Suppressor macrophage (primary cell): ENCODE measurements around the gene SLC44A5.
"Not testable (repeated sequence)": the region's sequence is repeated elsewhere in the genome, so short reads cannot be mapped to it uniquely, and the experiment has no call there.

Experiments used
- DNase-seq, 4 experiments: peaks; one replicate each; pipeline ENCODE4 v3.0.0-alpha.2; 2020 to 2022

SLC44A5 gene

DNA sequence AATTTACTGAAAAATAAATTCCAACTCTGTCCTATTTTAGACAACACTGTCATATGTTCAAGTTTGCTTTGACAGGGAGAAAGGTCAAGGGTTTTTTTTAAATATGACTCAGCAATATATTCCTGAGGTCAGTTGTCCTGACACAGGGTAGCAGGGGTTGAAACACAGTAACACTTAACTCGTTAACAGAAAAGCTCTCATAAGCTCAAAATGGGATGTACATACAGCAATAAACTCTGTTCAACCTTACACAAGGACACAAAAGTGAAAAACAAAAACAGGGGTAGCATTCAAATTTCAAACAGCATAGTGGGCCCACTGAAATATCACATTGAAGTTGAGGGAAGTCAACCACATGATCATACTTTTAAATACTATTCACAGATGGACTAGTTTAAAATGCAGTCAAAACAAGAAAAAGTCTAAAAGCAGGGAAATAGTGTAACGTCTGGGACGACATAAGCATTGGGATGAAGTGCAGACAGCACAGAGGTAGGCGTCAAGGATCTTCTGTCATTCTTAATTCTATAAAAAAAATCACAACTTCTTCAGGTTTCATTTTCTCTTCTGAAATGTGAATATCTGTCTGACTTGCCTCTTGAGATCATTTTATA is 89.9 kb downstream of the SLC44A5 start:
- no peak for DNase-seq

DNA sequence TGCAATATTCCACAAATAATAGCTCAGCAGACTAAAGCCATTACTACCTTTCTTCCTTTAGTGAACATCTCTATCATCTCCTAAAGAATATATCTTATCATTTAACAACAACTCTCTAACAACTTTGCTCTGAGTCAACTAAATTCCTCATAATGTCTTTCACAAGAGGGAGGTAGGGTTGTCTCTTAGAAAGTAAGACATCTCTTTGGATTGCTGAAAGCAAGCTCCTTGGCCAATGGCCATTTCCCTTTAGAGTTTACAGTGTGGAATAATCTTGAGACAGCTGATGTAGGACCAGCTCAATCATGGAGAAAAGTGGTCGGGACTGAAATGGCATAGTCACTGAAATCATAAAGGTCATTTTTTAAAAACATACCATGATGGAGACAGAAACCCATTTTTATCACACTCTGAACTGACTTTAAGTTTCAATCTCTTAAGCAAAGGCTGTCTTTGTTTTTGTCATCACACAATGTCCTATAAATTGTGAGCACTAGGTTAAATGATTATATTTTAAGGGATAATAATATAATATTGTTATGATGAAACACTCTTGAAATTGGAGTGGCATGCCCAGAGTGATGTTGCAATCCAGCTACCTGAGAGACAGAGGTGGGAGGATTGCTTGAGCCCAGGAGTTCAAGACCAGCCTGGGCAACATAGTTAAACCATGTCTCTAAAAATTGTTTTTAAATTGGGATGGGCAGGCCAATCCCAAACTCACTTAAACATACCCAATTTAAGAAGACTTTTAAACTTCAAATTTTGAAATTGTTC is 91.1 kb downstream of the SLC44A5 start:
- no peak for DNase-seq

DNA sequence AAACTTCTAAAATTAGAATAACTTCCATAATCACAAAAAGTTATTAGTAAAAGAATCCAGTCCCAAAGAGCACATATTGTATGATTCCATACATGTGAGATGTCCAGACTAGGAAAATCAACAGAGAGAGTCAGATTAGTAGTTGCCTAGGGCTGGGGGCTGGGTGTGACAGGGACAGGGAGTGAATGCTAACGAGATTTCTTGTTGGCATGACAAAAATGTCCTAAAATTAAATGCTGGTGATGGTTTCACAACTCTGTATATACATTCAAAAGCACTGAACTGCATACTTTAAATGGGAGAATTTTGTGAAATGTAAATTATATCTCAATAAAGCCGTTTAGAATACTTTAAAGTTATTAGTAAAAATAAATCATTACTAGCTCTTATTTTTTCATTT is 92.2 kb downstream of the SLC44A5 start:
- no peak for DNase-seq

DNA sequence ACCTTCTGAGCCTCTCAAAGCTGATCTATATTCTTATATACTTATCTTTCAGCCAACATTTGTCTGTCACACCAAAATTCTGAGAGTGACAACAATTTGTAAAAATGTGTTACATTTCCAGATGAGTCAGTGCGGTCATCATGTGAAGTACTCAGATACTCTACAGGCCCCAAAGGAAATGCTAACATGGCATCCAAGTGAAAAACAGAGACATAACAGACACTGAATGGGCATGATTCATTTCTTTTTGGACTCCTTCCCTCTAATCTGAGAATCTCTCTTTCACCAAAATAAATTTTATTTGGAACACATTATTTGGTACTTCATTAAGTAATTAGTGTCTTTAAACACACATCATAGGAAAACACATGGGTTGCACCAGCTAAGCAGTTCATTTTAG is 96.6 kb downstream of the SLC44A5 start:
- no peak for DNase-seq

DNA sequence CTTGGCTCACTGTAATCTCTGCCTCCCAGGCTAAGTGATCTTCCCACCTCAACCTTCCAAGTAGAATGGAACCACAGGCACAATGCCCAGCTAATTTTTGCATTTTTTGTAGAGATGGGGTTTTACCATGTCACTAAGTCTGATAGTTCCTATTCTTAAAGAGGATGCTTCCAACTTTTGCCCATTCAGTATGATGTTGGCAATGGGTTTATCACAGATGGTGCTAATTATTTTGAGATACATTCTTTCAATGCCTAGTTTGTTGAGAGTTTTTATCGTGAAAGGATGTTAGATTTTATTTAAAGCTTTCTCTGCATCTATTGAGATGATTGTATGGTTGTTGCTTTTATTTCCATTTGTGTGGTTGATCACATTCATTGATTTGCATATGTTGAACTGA is 103.9 kb downstream of the SLC44A5 start:
- DNase-seq = no peak

DNA sequence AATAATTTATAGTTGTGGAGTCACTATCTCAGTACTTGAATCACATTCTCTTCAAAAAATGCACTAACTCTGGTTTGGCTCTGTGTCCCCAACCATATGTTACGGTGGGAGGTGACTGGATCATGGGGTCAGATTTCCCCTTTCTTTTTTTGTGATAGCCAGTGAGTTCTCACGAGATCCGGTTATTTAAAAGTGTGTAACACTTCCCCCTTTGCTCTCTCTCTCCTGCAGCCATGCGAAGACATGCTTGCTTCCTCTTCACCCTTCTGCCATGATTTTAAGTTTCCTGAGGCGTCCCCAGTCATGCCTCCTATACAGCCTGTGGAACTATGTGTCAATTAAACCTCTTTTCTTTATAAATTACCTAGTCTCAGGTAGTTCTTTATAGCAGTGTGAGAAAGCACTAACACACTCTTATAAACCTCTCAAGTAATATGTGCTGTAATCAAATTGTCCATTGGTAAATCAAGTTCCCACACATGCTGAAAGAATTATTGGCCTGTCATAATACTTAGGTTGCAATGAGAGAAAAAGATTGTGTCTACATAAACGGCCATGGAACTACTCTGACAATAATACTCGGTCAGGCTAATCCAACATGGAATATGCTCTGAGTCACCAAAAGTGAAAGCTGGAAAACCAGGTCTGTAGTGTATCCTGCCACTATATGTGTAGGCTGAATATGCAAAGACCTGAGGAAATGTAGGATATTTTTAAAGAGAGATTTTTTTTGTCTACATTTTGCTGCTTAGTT is 107.5 kb downstream of the SLC44A5 start:
- no peak for DNase-seq

DNA sequence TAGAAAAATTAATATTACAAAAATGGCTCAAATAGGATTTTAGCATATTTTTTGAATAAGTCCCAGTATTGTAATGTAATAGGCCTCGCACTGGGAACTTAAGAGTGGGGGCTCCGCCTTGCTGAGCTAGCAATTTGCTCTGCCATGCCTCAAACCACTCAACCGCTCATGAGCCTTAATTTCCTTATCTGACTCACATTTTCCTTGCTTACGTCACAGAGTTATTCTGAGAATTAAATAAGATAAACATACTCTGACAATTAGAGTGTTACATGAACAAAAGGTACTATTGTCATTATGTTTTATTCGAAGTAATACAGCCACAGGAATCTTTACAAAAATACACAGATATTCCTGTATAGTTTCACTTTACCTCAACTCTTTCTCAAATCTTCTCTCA is 108.1 kb downstream of the SLC44A5 start:
- DNase-seq = no peak

DNA sequence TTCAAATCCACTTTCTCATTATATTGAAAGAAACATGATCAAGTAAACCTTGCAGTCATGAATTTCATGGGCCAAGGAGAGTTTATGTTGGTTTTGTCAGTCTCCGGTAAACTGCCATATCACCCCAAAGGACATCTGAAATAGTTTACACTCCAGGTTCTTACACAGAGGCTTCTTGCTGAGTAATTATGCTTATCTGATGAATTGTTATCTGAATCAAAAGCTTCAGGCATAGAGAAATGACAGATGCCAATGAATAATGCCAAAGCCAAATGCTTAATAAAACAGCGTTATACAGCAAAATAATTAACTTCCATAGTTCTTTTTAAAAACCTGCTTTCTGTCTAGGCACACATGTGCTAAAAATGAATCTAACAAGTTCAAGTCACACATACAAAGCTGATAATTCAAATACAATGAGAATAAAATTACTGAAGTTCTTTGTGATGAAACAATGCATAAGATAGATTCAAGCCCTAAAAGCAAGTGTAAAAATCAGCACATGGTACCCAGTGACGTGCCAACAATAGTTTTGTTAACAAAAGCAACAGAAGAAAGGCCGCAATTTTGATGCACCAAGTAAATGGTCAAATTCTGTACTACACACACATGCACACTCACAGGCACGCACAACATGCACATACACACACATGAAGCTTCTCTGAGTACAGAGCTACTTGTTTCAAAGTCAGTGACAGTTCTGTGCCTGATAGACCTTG is 109.2 kb downstream of the SLC44A5 start:
- DNase-seq = no peak

DNA sequence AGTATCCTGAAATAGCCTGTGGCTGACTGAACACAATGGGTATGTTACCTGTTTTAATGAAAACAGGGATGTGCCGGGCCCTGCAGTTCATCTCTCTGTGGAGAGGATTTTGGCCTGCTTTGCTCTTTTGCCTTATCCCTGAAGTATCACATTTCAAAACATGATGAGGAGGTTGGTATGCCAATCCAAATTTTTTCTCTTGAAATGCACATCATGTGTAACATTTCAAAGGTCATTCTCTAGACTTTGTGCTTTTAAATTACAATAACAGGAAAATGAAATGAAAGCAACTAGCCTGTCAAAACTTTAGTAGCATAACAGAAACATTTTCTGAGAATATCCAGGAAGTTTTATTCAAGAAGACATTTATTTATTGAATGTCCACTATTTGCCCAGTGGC is 118.9 kb downstream of the SLC44A5 start:
- no peak for DNase-seq

DNA sequence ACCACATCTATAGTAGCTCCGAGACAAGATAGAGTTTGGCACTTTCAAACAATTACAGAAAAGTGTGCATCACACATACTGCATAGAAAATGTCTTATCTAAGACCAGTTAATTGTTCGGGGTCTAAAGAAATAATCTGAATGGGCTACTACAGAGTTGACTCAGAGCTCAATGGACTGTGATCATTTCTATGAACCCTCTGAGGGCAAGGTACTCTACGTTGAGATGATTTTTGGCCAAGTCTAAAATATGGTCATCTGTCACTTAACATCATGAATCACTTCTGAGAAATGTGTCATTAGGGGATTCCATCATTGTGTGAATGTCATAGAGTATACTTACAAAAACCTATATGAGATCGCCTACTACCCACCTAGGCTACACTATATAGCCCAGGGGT is 123.5 kb downstream of the SLC44A5 start:
- DNase-seq = no peak

DNA sequence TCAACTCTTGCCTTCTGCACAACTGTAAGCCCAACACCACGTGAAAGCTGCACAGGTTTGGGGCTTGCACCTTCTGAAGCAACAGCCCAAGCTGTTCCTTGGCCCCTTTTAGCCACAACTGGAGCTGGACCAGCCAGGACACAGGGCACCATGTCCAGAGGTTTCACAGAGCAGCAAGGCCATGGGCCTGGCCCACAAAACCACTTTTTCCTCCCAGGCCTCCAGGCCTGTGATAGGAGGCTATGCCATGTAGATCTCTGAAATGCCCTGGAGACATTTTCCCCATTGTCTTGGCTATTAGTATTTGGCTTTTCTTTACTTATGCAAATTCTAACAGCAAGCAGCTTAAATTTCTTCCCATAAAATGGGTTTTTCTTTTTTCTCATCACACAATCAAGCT is 126.1 kb downstream of the SLC44A5 start:
- DNase-seq = no peak

DNA sequence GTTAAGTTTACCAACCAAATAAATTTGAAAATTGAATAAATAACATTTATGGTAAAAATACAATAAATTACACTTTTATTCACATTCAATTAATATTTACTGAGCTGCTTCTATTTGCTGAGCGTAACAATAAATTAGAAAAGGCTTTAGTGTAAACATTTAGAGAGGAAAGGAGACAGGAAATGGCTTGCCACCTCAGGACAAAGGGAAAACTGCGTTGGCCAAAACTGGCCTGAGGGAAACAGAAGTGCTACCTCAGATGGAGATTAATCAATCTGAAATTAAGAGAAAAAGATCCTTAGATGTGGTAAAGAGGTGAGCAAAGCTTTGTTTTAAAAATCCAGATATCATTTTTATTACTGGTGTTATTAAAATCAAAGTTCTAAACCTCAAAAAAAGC is 128.0 kb downstream of the SLC44A5 start:
- no peak for DNase-seq

DNA sequence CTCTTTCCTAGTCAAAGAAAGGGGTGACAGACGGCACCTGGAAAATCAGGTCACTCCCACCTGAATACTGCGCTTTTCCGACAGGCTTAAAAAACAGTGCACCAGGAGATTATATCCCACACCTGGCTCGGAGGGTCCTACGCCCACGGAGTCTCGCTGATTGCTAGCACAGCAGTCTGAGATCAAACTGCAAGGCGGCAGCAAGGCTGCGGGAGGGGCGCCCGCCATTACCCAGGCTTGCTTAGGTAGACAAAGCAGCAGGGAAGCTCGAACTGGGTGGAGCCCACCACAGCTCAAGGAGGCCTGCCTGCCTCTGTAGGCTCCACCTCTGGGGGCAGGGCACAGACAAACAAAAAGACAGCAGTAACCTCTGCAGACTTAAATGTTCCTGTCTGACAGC is 134.4 kb downstream of the SLC44A5 start:
- not testable (repeated sequence) for DNase-seq

DNA sequence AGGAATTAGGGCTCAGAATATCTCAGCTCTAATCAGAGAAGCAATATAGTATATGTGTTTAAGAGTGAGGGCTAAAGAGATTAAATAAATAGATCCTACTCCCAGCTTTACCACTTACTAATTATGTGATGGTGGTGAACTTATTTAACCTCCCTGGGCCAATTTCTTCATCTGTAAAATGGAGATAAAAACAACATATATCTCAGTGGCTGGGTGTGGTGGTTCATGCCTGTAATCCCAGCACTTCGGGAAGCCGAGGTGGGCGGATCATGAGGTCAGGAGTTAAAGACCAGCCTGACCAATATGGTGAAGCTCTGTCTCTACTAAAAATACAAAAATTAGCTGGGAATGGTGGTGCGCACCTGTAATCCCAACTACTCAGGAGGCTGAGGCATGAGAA is 135.2 kb downstream of the SLC44A5 start:
- no peak for DNase-seq

DNA sequence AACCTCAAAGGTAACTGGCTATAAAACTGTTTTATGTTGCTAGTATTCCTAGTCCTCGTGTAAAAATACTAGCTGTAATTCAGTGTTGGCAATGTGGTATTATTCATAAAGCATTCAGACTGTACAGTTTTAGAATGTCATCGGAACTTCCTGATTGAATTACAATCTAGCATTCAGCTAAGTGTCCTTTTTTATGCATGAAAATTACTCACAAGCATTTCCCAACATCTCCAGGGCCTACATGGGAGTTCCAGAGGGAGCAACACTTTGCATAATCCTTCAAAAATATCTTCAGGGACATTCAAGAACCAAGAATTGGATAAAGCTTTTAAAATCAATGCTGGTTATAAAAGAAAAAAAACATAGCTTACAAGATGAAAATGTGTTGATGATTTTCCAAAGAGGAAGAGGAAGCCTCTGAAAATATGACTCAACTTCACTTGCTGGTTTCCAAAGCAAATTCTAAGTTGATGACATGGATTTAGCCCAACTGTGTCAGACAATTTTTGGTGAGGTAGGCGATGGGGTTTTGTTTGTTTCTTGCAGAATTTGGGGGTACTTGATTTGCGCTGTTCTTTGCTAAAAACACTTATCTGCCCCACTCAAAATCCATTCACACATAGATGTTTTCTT is 137.8 kb downstream of the SLC44A5 start:
- DNase-seq = peak in 1 of 4 experiments; percentile 1

DNA sequence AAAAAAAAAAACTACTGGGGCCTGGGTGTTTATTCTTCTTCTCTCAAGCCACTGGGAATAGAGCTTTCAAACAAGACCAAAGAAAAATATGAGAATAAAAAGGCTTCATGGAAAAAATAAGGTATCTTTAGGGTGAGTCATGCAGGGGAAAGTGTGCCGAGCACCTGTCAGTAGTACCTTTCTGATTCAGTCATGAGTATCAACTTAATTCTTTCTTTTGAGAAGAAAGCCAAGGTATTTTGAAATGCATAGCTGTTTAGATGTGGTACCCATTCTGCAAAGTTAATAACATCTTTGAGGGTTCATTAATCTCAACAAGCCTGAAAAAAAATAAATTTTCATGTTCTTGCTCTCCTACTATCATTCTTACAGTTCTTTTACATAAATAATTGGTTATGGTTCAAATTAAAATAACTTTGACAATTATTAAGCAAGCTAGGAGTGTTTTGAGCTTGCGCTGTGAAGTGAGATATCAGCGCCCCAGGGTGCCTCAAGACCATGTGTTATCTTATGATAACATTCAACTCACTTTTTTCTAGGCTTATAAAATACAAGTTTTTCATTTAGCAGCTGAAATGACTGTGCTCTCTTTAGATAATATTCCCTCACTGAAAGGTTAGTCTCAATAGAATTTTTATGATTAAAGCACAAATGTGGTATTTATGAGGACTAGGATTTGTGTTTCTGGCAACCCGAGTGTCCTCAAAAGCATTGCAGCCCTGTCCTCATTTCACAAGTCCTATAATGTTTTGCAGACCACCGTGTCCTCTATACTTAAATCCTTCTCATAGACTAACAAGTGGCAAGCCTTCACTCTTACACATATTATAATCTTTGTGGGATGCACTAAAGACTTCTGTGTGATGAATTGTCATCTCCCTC is 138.6 kb downstream of the SLC44A5 start:
- DNase-seq = no peak

DNA sequence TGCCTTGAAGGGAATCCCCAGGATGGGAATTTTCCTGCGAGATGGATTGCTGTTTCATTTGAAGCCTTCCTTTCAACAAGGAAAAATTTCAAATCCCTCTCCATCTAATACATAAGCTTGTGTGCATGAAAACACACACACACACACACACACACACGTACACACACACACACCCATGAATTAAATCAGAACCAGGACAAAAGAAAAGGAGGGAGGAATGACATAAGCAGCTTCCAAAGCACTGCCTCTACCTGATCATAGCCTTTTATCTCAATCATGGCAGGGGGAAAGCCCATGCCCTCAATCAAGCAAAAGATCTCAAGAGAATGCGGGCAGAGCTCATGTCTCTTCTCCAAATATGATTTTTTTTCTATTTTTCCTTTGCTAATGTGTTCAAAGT is 139.7 kb downstream of the SLC44A5 start:
- DNase-seq = no peak

DNA sequence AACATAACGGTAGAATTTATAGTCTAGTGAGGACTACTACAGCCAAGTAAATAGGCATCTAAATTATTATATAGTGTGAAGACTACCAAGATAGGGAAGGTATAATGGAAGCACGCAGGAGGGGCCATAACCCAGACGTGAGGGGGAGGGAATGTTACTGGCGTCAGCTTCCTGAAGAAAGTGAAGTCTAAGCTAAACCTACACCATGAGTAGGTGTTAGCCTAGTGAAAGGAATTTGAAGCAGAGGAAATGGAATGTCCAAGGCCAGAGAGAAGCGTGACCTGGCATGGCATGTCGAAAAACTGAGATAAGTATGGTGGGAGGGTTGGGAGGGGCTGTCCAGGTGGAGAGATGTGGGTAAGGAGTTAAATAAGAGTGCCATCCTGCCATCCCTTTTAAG is 140.5 kb downstream of the SLC44A5 start:
- no peak for DNase-seq

DNA sequence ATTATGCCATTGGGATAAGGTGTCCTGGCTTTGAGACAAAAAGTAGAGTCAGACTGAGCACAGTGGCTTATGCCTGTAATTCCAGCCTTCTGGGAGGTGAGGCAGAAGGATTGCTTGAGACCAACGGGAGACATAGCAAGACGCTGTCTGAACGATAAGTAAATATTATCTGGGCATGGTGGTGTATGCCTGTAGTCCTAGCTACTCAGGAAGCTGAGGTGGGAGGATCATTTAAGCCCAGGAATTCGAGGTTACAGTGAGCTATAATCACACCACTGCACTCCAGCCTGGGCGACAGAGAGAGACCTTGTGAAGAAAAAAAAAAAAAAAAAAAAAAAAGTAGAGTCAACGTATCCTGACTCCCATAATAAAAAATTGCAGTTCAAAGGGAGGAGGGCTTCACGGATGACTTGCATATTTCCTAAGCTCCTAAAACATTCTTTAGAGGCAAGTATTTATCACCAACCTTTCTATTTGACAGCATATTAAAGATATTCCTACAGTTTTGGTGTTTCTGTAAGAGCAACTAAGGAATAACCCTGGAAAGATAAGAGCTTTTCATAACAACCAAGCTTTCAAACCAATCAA is 141.2 kb downstream of the SLC44A5 start:
- no peak for DNase-seq

DNA sequence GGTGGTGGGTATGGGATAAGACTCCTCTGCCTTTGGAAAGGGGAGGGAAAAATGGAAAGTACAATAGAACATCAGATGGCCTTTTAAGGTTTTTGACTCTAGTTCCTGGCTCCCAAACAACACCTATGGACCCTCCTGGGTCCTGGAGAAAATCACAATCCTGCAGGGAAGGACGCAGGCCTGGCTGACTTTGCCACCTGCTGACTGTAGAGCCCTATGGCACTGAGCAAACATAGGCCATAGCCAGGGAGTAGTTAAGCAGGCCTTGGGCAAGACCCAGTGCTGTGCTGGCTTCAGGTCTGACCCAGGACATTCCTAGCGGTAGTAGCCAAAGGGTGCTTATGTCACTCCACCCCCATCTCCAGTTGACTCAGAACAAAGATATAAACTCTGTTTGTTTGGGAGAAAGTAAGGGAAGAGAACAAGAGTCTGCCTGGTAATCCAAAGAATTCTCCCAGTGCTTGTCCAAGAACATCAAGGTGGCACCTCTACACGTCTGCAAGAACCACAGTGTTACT is 149.0 kb downstream of the SLC44A5 start:
- DNase-seq = no peak

DNA sequence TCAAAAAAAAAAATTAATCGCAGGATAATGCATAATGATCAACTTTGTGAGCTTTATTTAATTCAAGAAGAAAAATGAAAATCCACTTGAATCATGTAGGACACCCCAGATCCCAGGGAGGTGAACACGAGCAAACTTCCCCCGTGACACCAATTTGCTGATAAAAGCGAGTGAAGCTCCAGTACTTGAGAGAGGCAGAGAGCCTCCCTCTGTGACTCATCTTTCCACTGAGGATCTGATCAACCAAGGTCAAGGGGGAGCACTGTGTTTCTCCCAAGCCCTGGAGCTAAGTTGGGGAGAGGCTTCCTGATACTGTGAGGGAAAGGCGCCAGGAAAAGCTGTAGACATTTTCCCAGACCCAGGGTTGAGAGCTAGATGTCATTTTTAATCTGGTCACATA is 160.9 kb downstream of the SLC44A5 start:
- no peak for DNase-seq
